Pancreas (tissue), 10 donors: Measurements from ENCODE around the gene CLSTN2. TPM values are rescaled to one million over a fixed set of nuclear protein-coding genes. Genes with fewer than 3 reads are reported as not detected.

Experiments used
- ATAC-seq, 4 donors: fragments of 200-7000 bp; cut with Tn5 transposase; one replicate each; pipeline versions ENCODE4 v1.8.0 to v1.9.1; 2020; ENCODE audit warnings: mild to moderate bottlenecking in 4 of 4, moderate library complexity in 4 of 4
- DNase-seq, 6 donors: peaks; one replicate each; pipeline ENCODE4 v3.0.0-alpha.2; 2020
- FAIRE-seq: peaks from 2 replicates; lab custom pipeline; 2012; peaks lifted over from hg19 to GRCh38; lab: Jason Lieb, UNC
- H3K27ac ChIP-seq, 4 donors: fragments of 200-600 bp; sonication (generic); 1 replicate in 3 of 4; 2 replicates in 1 of 4; pipeline versions ENCODE4 v1.5.0 to v1.8.0; 2020
- H3K27me3 ChIP-seq, 4 donors: fragments of 200-600 bp; one replicate each; pipeline ENCODE4 v1.8.0; 2021
- H3K36me3 ChIP-seq, 3 donors: fragments of 200-600 bp; sonication (generic) in 1 of 3; one replicate each; pipeline versions ENCODE4 v1.5.0 to v1.8.0; 2020 to 2021
- H3K4me1 ChIP-seq, 3 donors: fragments of 200-600 bp; one replicate each; pipeline ENCODE4 v1.8.0; 2021
- H3K4me3 ChIP-seq, 4 donors: fragments of 200-600 bp; sonication (generic) in 2 of 4; one replicate each; pipeline versions ENCODE4 v1.5.0 to v1.8.0; 2020 to 2021
- H3K9me3 ChIP-seq, 4 donors: fragments of 200-600 bp; one replicate each; pipeline ENCODE4 v1.8.0; 2021
- WGBS, 2 donors: extraction: QIAGEN DNeasy Blood & Tissue Kit; methylation state at CpG; one replicate each; pipeline ENCODE4 v1.1.7; 2013; 5-methylcytosine and 5-hydroxymethylcytosine counted together
- intact Hi-C, 3 donors: fragments of 100-400 bp; cut with DNase I; formaldehyde crosslinking; loops; one replicate each; pipeline versions ENCODE4 v1.11.1 to v1.14.2; 2022
- polyA plus RNA-seq, 2 donors: library from polyadenylated mRNA; stranded (reverse); fragments of 200-250 nt; gene quantifications; one replicate each; pipeline ENCODE4 v1.2.3, GENCODE V29; 2013
- total RNA-seq, 6 donors: library from RNA; stranded (reverse); fragmentation: NEBNext Ultra II Directional in 4 of 6; extraction: Animal tissue kit (Norgen Biotek cat#: 25700) in 4 of 6; gene quantifications; one replicate each; pipeline versions ENCODE4 v1.2.1 to v1.2.4, GENCODE V29; 2021 to 2023
- TF ChIP-seq, protein P1 (sequence below), 4 donors: fragments of 200-600 bp; sonication (generic) in 3 of 4; IDR thresholded peaks; one replicate each; pipeline versions ENCODE4 v1.5.0 to v1.8.0; 2021; ENCODE audit warnings: antibody characterized with exemption in 4 of 4
- donor health status: healthy with polysubstance abuse.
- donor health status: DM: no; HTN: no; CAD: no; lungs with moderate emphysema.
- donor health status: DM: no; HTN: no; CAD: no.
- donor health status: control.
- donor health status: control.
- donor health status: Bipolar disorder and iron deficiency.
- donor health status: DM: yes; HTN: yes; CAD: no.
- donor health status: DM: no; HTN: no; CAD: no.
- donor health status: DM: no; HTN: no; CAD: no.
- donor health status: DM: yes; HTN: yes; CAD: no.

Gene CLSTN2
- total and polyA plus RNA-seq, 8 donors, result 0.65 to 9.3 (median 2.9) TPM

DNA sequence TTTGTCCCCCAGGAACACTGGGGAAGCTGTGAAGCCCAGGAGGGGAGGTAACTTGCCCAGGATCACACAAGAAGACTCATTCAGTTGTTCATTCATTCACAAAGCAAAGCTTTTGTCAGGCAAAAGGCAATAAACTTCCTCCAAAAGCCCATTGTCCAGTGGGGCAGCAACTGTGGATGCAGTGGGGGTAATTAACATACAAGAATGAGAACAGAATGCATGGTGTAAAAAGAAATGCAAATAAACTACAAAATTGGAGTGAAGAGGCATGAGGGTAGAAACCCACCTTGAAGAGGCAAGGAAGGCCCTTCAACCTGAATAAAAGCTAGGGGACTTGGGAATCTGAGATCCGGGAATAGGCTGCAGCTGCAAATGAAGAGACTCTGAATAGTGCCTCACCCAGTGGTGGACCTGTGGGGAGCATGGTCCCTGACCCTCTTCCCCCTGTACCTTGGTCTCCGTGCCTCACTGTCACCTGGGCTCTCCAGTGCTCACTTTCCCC is 363.6 kb downstream of the CLSTN2 start:
- WGBS, 2 donors, result 89 to 95% methylated on average over 2 of the region's 2 CpGs
- intact Hi-C loops, result no loop called here
- no peaks in the 10 kb centered on the region for H3K36me3 ChIP-seq
- no peak overlapping the region for H3K4me3 ChIP-seq
- H3K4me1 ChIP-seq, result no peaks in the 10 kb centered on the region
- ATAC-seq (no peak), DNase-seq (no peak), FAIRE-seq (no peak)
- H3K9me3 ChIP-seq, result no peaks in the 10 kb centered on the region
- no peaks in the 10 kb centered on the region for H3K27me3 ChIP-seq
- TF ChIP-seq, protein P1, sequence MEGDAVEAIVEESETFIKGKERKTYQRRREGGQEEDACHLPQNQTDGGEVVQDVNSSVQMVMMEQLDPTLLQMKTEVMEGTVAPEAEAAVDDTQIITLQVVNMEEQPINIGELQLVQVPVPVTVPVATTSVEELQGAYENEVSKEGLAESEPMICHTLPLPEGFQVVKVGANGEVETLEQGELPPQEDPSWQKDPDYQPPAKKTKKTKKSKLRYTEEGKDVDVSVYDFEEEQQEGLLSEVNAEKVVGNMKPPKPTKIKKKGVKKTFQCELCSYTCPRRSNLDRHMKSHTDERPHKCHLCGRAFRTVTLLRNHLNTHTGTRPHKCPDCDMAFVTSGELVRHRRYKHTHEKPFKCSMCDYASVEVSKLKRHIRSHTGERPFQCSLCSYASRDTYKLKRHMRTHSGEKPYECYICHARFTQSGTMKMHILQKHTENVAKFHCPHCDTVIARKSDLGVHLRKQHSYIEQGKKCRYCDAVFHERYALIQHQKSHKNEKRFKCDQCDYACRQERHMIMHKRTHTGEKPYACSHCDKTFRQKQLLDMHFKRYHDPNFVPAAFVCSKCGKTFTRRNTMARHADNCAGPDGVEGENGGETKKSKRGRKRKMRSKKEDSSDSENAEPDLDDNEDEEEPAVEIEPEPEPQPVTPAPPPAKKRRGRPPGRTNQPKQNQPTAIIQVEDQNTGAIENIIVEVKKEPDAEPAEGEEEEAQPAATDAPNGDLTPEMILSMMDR (IDR thresholded peaks at IDR 0.05), result no peak
- H3K27ac ChIP-seq, result no peak overlapping the region

DNA sequence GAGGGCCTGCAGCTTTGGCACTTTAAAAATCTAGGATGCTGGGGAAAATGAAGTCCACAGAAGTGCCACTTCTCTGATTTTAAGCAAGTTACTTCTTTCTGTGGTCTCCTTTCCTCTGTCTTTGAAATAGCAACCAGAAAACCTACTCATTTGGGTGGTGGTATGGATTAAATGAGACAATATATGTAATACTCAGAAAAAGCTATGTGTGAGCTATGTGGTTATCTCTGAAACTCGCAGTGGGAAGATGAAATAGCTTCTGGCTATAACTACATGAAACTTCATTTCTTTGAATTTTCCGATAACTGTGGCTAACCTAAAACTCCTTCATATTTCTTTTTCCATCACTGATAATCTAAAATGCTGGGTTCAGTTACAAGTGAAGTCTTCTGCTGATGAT is 368.9 kb downstream of the CLSTN2 start:
- DNase-seq, result no peak
- no peaks in the 10 kb centered on the region for H3K4me1 ChIP-seq
- H3K4me3 ChIP-seq, result no peak overlapping the region
- no peaks in the 10 kb centered on the region for H3K36me3 ChIP-seq
- no peak overlapping the region for H3K27ac ChIP-seq
- intact Hi-C loops, result no loop called here
- 91 to 95% methylated on average over 2 of the region's 2 CpGs for WGBS, 2 donors
- TF ChIP-seq, protein P1 (IDR thresholded peaks at IDR 0.05), result no peak
- ATAC-seq, result no peak
- H3K9me3 ChIP-seq, result no peaks in the 10 kb centered on the region
- no peaks in the 10 kb centered on the region for H3K27me3 ChIP-seq
- no peak for FAIRE-seq

- Histone ChIP-seq H3K4me1 (no peaks in the 10 kb centered on the region), H3K27me3 (no peaks in the 10 kb centered on the region), H3K27ac (no peak overlapping the region), H3K4me3 (no peak overlapping the region), H3K9me3 (no peaks in the 10 kb centered on the region), H3K36me3 (no peaks in the 10 kb centered on the region)
- intact Hi-C loops, result no loop called here
- DNase-seq (no peak), FAIRE-seq (no peak), ATAC-seq (no peak)
- TF ChIP-seq, protein P1 (IDR thresholded peaks at IDR 0.05), result no peak
- 71 to 75% methylated on average over 2 of the region's 2 CpGs for WGBS, 2 donors
Observed at GRCh38 chr3:140308535-140308934, 373.6 kb downstream of the CLSTN2 start.

GRCh38 chr3:140311428-140311827 is 376.4 kb downstream of the CLSTN2 start:
- TF ChIP-seq, protein P1 (IDR thresholded peaks at IDR 0.05), result no peak
- Histone ChIP-seq H3K27me3 (no peaks in the 10 kb centered on the region), H3K4me3 (no peak overlapping the region), H3K27ac (no peak overlapping the region), H3K9me3 (no peaks in the 10 kb centered on the region), H3K36me3 (no peaks in the 10 kb centered on the region), H3K4me1 (no peaks in the 10 kb centered on the region)
- WGBS, 2 donors, result 86 to 96% methylated on average over 5 of the region's 5 CpGs
- intact Hi-C loops, result no loop called here
- FAIRE-seq (no peak), ATAC-seq (no peak), DNase-seq (no peak)

DNA sequence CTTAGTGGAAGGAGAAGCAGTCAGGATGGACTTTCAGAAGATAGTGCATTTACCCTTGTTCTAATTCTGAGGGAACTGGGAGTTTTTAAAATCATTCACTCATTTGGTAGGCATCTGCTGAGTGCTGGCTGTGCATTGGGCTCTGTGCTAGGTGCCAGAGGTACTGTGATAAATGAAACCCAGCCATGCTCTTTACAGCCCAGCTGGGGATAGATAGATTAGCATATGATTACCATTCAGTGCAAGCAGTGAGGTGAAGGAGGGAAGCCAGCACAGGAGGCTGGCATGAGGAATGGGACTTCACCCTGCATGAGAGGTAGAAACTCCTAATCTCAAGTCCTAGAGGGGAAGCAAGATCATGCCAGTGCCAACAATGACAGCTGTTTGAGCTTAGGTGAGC is 381.0 kb downstream of the CLSTN2 start:
- TF ChIP-seq, protein P1 (IDR thresholded peaks at IDR 0.05), result no peak
- intact Hi-C loops, result no loop called here
- DNase-seq (no peak), FAIRE-seq (no peak), ATAC-seq (no peak)
- H3K36me3 ChIP-seq, result no peaks in the 10 kb centered on the region
- H3K9me3 ChIP-seq, result no peaks in the 10 kb centered on the region
- H3K4me3 ChIP-seq, result no peak overlapping the region
- H3K4me1 ChIP-seq, result no peaks in the 10 kb centered on the region
- no peak overlapping the region for H3K27ac ChIP-seq
- H3K27me3 ChIP-seq, result no peaks in the 10 kb centered on the region
